MCF 10A (cell line): Measurements from ENCODE around the gene PPP2R5C. TPM values are rescaled to one million over a fixed set of nuclear protein-coding genes. Genes with fewer than 3 reads are reported as not detected.

Source experiments
- BruUV-seq: library from RNA; stranded (reverse); fragments of 400-500 nt; replicated peaks from 2 replicates; lab custom pipeline; 2021; lab: Mats Ljungman, UMichigan
- CTCF ChIA-PET: fragments of 300-600 bp; sonication (Branson Sonifier 250); formaldehyde crosslinking; extraction: SDS; loops from one replicate; lab custom pipeline; 2021; ENCODE audit warnings: antibody characterized with exemption, inconsistent platforms; lab: Yijun Ruan, JAX
- POLR2A ChIA-PET: fragments of 300-600, 350-650 bp; sonication (Branson Sonifier 250); formaldehyde crosslinking; extraction: SDS; loops from one replicate; lab custom pipeline; 2020; ENCODE audit warnings: antibody characterized with exemption, inconsistent platforms; lab: Yijun Ruan, JAX
- DNase-seq: peaks from one replicate; pipeline ENCODE4 v3.0.0-alpha.2; 2018; ENCODE audit not compliant: unreplicated experiment
- H3K27ac Mint-ChIP-seq: one replicate; pipeline ENCODE4 v1.8.0; 2022; ENCODE audit warnings: mild to moderate bottlenecking, low read depth, mixed read lengths; ENCODE audit not compliant: unreplicated experiment
- H3K27me3 Mint-ChIP-seq: one replicate; pipeline ENCODE4 v1.8.0; 2022; ENCODE audit warnings: mixed read lengths; ENCODE audit not compliant: insufficient read depth, unreplicated experiment
- H3K36me3 Mint-ChIP-seq: one replicate; pipeline ENCODE4 v1.8.0; 2022; ENCODE audit warnings: mild to moderate bottlenecking, moderate library complexity, mixed read lengths; ENCODE audit not compliant: insufficient read depth, unreplicated experiment
- H3K4me1 Mint-ChIP-seq: one replicate; pipeline ENCODE4 v1.8.0; 2022; ENCODE audit warnings: mixed read lengths; ENCODE audit not compliant: insufficient read depth, unreplicated experiment
- H3K4me3 Mint-ChIP-seq: one replicate; pipeline ENCODE4 v1.8.0; 2022; ENCODE audit warnings: mild to moderate bottlenecking, moderate library complexity, mixed read lengths; ENCODE audit not compliant: unreplicated experiment
- H3K9me3 Mint-ChIP-seq: one replicate; pipeline ENCODE4 v1.8.0; 2022; ENCODE audit warnings: mixed read lengths; ENCODE audit not compliant: unreplicated experiment
- intact Hi-C: fragments of 100-400 bp; cut with micrococcal nuclease; formaldehyde crosslinking; loops from 2 replicates; pipeline ENCODE4 v1.14.1; 2022
- total RNA-seq: library from RNA; stranded (reverse); gene quantifications from 2 replicates; pipeline ENCODE4 v1.2.3, GENCODE V29; 2022
- TF ChIP-seq, protein P1 (sequence below): fragments of 200-600 bp; IDR thresholded peaks from one replicate; pipeline ENCODE4 v1.8.0; 2022; ENCODE audit warnings: antibody characterized with exemption, mild to moderate bottlenecking; ENCODE audit not compliant: unreplicated experiment

Gene PPP2R5C
- total RNA-seq, 1 experiment from 2014 or later = 118 TPM

DNA sequence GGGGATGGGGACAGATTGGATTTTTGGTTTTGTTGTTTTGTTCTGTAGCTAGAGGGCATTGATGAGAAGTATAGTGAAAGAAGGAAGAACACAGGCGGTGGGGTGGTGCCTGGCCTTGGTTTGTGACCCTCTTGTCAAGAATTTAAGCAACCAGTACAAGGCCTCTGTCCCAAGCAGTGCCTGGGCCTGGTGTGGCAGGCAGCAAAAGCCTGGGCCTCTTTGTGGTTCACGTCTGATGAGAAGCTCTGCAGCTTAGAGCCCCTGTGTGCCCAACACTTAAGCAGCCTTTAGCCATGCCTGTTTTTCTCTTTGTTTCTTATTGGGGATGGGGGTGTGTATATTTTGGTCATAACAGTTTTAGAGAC lies 98.0 kb downstream of the PPP2R5C start:
- Mint-ChIP-seq H3K4me3 (no peak overlapping the region), H3K9me3 (no peaks in the 10 kb centered on the region), H3K36me3 (peaks cover 38% of the 10 kb centered on the region), H3K4me1 (peaks cover 15% of the 10 kb centered on the region), H3K27me3 (no peaks in the 10 kb centered on the region), H3K27ac (peak overlapping the region; percentile 72)
- TF ChIP-seq, protein P1, sequence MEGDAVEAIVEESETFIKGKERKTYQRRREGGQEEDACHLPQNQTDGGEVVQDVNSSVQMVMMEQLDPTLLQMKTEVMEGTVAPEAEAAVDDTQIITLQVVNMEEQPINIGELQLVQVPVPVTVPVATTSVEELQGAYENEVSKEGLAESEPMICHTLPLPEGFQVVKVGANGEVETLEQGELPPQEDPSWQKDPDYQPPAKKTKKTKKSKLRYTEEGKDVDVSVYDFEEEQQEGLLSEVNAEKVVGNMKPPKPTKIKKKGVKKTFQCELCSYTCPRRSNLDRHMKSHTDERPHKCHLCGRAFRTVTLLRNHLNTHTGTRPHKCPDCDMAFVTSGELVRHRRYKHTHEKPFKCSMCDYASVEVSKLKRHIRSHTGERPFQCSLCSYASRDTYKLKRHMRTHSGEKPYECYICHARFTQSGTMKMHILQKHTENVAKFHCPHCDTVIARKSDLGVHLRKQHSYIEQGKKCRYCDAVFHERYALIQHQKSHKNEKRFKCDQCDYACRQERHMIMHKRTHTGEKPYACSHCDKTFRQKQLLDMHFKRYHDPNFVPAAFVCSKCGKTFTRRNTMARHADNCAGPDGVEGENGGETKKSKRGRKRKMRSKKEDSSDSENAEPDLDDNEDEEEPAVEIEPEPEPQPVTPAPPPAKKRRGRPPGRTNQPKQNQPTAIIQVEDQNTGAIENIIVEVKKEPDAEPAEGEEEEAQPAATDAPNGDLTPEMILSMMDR = no peak
- no peak for DNase-seq
- no TSS peak for BruUV-seq
- intact Hi-C loops = no loop called here
- ChIA-PET POLR2A (interaction anchor here (0.6 kb wide), 1 partner anchor 94 kb away, joined by 3 read pairs; no protein-coding TSS in a partner anchor), CTCF (interaction anchor here (1.2 kb wide), 1 partner anchor 10 kb away, joined by 4 read pairs; no protein-coding TSS in a partner anchor)

GRCh38 chr14:101859958-101860357 lies 98.4 kb downstream of the PPP2R5C start:
- Mint-ChIP-seq H3K27ac (no peak overlapping the region), H3K4me1 (peaks cover 14% of the 10 kb centered on the region), H3K9me3 (no peaks in the 10 kb centered on the region), H3K4me3 (no peak overlapping the region), H3K36me3 (peaks cover 38% of the 10 kb centered on the region), H3K27me3 (no peaks in the 10 kb centered on the region)
- POLR2A ChIA-PET = interaction anchor here (0.6 kb wide), 1 partner anchor 95 kb away, joined by 3 read pairs; no protein-coding TSS in a partner anchor
- TF ChIP-seq, protein P1 = no peak
- CTCF ChIA-PET = interaction anchor here (1.2 kb wide), 1 partner anchor 10 kb away, joined by 4 read pairs; no protein-coding TSS in a partner anchor
- no TSS peak for BruUV-seq
- intact Hi-C loops = no loop called here
- DNase-seq = no peak

- DNase-seq = no peak
- Mint-ChIP-seq H3K9me3 (no peaks in the 10 kb centered on the region), H3K27me3 (no peaks in the 10 kb centered on the region), H3K36me3 (peaks cover 38% of the 10 kb centered on the region), H3K4me1 (peaks cover 8% of the 10 kb centered on the region), H3K4me3 (no peak overlapping the region), H3K27ac (no peak overlapping the region)
- ChIA-PET CTCF (interaction anchor here (1.4 kb wide), 1 partner anchor 12 kb away, joined by 4 read pairs; no protein-coding TSS in a partner anchor), POLR2A (interaction anchor here (0.6 kb wide), 1 partner anchor 193 kb away, joined by 3 read pairs; no protein-coding TSS in a partner anchor)
- TF ChIP-seq, protein P1 = no peak
- BruUV-seq = no TSS peak
- intact Hi-C loops = no loop called here
These were observed 100.0 kb downstream of the PPP2R5C start for GRCh38 chr14:101861464-101861863.

DNA sequence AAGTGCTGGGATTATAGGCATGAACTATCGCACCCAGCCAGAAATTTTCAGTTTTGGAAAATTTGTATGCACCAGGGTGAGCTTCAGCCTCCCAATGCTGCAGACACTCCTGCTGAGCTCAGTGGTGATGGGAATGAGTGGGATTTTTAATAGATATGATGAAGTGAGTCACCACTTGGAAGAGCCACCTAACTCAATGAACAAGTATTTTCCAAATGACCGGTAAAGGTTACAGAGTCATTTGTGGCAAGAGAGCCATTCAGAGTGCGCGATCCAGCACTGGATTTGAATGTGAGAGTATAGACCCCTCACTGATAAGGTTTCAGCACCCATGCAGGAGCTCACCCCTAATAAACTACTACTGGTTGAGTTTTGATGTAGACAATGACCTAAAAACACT lies 100.7 kb downstream of the PPP2R5C start:
- no peaks in the 10 kb centered on the region for H3K27me3 Mint-ChIP-seq

More for the DNA sequence above, 100.7 kb downstream of the PPP2R5C start:
- ChIA-PET CTCF (no interaction called here), POLR2A (no interaction called here)
- no peak for DNase-seq
- intact Hi-C loops = no loop called here
- BruUV-seq = no TSS peak
- no peaks in the 10 kb centered on the region for H3K9me3 Mint-ChIP-seq
- peaks cover 31% of the 10 kb centered on the region for H3K36me3 Mint-ChIP-seq
- TF ChIP-seq, protein P1 = no peak
- H3K27ac Mint-ChIP-seq = no peak overlapping the region
- H3K4me1 Mint-ChIP-seq = peaks cover 8% of the 10 kb centered on the region
- H3K4me3 Mint-ChIP-seq = no peak overlapping the region
